Fibroblast of villous mesenchyme (primary cell): ENCODE data around the gene CHAD. TPM values are rescaled to one million over a fixed set of nuclear protein-coding genes. Genes with fewer than 3 reads are reported as not detected.

Experiments used
- DNase-seq: peaks from one replicate; pipeline ENCODE4 v3.0.0-alpha.2; 2010; ENCODE audit warnings: low read depth
- H3K4me3 ChIP-seq: 2 replicates; pipeline ENCODE4 v1.5.1; 2011; ENCODE audit warnings: low read depth, mild to moderate bottlenecking, low read length
- CTCF ChIP-seq: IDR thresholded peaks from 2 replicates; pipeline ENCODE4 v1.5.1; 2012; ENCODE audit warnings: low read depth, mild to moderate bottlenecking, low read length; ENCODE audit not compliant: insufficient read depth
- total RNA-seq: library from RNA; depleted of rRNA; stranded (reverse); fragments of >200 nt; gene quantifications from 2 replicates; pipeline ENCODE4 v1.2.3, GENCODE V29; 2012

CHAD gene
- total RNA-seq, 1 donor = not detected

- DNase-seq = no peak
- no peak for TF ChIP-seq CTCF
- H3K4me3 ChIP-seq = no peak overlapping the region
Observed at GRCh38 chr17:50458270-50458669, 10.4 kb downstream of the CHAD start.

- no peak overlapping the region for H3K4me3 ChIP-seq
- no peak for DNase-seq
- no peak for TF ChIP-seq CTCF
Observed at GRCh38 chr17:50457621-50458020, 11.1 kb downstream of the CHAD start.

GRCh38 chr17:50453901-50454300 is 14.8 kb downstream of the CHAD start:
- H3K4me3 ChIP-seq = no peak overlapping the region
- TF ChIP-seq CTCF = no peak
- no peak for DNase-seq

- no peak overlapping the region for H3K4me3 ChIP-seq
- DNase-seq = peak; percentile 69
- TF ChIP-seq CTCF = no peak
Observed at GRCh38 chr17:50452630-50453300, 15.9 kb downstream of the CHAD start.

GRCh38 chr17:50451943-50452629 is 16.6 kb downstream of the CHAD start:
- no peak for TF ChIP-seq CTCF
- no peak for DNase-seq
- H3K4me3 ChIP-seq = no peak overlapping the region

GRCh38 chr17:50448643-50449042 is 20.0 kb downstream of the CHAD start:
- no peak for DNase-seq
- TF ChIP-seq CTCF = no peak
- H3K4me3 ChIP-seq = no peak overlapping the region
